Epidermal melanocyte (primary cell): Measurements from ENCODE around the gene DCUN1D2.

Experiments
- DNase-seq: peaks from one replicate; pipeline ENCODE4 v3.0.0; 2011; ENCODE audit warnings: low spot score; ENCODE audit not compliant: insufficient read length

The DCUN1D2 gene

DNA sequence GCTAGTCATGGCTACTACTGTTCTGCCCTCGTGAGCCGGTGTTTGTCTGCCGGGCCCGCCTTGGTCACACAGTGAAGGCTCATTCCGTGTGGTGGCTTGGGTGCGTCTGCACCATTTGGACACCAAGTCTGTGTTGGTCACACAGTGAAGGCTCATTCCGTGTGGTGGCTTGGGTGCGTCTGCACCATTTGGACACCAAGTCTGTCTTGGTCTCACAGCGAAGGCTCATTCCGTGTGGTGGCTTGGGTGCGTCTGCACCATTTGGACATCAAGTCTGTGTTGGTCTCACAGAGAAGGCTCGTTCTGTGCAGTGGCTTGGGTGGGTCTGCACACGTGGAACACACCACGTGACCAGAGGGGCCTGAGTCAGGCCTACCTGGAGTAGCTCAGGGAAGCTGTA, 29.0 kb upstream of the DCUN1D2 start:
- DNase-seq, result no peak

- DNase-seq, result no peak
These were observed 27.7 kb upstream of the DCUN1D2 start for GRCh38 chr13:113518076-113518803.

GRCh38 chr13:113514847-113515246, 24.3 kb upstream of the DCUN1D2 start:
- DNase-seq, result no peak

DNA sequence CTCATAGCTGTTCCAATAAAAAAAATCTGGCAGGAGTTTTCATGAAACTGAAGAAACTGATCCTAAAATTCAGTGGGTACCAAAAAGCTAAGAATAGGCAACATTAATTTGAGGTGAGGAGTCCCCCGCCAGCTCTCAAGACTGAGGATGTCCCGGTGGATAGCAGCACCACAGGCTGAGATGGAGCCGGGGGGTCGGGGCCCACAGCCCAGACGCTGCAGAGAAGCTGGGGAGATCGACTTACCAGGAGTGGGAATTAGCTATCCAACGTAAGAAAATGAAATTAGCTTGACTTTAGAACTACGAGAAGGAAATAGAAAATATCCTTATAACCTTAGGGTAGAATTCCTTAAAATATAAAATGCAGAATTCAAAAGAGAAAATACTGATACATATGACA, 23.2 kb upstream of the DCUN1D2 start:
- DNase-seq, result no peak

DNA sequence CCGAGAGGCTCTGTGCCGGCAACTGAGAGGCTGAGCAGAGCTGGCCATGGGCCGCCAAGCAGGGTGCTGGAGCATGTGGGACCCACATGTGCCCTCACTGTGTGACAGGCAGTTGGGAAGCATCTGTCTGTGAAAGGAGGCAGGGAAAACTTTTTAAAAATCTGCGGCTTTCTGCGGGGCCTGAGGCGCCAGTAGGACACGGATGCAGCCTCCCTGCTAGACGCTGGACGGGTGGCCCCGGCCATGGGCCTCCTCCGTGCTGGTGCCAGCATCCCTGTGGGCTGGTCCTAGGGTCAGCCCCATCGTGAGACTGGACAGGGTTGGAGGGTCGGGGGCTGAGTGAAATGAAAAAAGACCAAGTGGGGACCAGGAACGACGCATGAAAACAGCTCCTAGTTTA, 20.9 kb upstream of the DCUN1D2 start:
- DNase-seq, result no peak

GRCh38 chr13:113510871-113511270, 20.4 kb upstream of the DCUN1D2 start:
- no peak for DNase-seq

DNA sequence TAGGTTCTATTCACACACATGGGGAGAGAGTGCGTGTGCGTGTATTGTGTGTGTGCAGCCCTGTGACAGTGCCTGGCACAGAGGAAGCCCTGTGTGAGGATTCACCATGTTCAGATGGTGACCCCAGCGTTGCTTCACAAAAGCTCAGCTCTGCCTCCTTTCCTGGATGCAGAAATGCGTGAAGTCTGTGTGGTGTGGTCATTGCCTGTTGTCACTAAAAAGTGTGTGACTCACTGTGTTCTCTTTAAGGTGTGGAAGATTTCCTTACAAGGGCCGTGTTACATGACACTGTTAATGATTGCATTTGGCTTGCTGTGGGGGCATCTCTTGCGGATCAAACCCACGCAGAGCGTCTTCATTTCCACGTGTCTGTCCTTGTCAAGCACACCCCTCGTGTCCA, 19.5 kb upstream of the DCUN1D2 start:
- DNase-seq, result no peak

DNA sequence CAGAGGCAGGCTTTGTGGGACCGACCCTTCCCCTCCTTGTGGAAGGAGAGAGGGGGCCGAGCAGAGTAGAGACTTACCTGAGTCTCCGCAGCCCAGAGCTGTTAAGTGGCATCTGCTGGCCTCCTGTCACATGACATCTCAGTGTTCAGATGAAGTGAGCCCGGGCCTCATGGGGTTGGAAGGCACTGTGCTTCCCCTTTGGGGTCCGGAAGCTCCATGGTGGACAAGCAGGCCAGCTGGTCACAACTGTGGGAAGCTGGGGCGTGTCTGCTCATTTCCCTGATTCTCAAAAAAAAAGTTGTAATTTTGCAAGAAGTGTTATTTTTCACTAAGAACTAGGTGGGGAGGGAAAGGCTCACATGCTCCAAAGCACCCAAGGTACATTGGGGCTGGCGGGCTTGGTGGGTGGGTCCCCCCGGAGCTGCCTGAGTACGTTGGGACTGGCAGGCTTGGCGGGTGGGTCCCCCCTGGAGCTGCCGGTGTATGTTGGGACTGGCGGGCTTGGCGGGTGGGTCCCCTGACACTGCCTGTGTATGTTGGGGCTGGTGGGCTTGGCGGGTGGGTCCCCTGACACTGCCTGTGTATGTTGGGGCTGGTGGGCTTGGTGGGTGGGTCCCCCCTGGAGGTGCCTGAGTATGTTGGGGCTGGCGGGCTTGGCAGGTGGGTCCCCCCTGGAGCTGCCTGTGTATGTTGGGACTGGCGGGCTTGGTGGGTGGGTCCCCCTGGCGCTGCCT, 18.2 kb upstream of the DCUN1D2 start:
- DNase-seq, result no peak

DNA sequence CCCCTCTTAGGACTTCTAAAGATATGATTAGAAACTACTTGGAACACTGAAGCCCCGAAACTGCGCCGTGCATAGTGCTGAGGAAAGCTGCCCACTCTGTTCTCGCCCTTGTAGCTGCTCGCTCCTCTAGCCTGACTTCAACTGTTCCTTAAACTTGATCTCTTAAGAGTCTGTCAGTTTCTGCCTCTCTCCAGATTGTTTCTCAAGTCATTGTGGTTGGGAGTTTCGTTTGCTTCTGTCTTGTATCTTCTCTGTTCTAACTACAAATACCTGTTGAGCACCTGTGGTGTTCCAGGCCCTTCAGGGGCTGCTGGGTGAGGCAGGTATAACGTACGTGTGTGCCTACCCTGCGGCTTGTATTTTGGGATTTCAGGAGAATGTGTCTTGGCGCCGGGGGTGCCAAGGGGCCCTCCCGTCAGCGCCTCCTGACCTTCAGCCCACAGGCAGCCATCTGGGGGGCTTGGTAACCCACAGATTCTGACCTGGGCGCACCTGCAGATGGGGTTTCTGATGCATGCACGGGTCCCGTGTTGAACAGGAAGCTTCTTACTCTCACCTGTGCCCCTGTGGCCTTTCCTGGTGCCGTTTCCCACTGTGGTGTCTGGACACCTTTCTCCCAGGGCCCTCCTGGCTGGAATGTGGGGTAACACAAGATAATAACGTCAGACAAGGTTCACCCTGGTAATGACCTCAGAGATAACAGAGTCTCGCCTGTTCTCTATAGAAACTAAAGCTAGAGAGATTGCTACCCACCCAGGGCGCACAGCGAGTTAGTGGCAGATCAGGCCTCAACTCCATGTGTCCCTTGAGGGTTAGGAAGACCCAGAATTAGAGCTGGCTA, 17.2 kb upstream of the DCUN1D2 start:
- DNase-seq, result no peak

DNA sequence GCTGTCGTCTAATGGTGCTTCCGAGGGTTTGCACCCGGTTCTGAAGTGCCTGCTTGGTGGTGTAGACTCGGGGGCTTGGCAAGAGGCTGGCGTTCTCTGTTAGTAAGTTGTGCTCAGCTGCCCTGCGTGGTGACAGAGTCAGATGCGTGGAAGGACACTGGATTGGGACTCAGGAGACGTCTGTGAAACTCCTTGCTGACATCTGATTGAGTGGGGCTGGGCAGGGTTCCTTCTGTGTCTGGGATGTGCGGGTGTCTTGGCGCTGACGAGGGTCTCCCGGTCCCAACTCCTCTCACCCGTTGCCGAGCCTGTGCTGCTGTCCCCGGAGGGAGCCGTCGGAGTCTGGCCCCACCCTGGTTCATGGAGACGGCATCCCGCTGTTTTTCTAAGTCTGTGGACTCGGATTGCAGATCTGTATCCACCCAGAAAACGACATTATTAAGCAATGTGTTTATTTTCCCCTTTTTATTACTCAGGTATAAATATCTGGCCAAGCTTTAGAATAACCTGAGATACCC, 16.4 kb upstream of the DCUN1D2 start:
- DNase-seq, result no peak

DNA sequence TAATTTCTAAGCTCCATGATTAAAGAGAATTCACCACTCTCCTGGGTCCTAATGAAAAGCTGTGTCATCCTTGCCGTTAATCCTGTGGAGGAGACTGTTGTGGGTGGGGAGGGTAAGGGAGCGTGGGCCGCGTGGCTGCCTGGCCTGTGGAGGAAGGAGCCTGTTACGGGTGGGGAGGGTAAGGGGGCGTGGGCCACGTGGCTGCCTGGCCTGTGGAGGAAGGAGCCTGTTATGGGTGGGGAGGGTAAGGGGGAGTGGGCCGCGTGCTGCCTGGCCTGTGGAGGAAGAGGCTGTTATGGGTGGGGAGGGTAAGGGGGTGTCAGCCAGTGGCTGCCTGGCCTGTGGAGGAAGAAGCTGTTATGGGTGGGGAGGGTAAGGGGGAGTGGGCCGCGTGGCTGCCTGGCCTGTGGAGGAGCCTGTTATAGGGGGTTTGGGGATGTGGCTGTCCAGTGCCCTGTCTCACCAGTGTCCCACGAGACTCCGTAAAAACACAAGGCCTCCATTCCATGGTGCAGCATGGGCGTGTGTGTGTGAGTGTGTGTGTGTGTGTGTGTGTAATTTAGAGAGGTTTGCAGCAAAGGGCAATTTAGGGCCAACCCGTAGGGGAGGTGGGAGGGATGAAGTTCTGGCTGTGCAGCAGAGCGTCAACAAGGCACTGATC, 15.6 kb upstream of the DCUN1D2 start:
- no peak for DNase-seq

DNA sequence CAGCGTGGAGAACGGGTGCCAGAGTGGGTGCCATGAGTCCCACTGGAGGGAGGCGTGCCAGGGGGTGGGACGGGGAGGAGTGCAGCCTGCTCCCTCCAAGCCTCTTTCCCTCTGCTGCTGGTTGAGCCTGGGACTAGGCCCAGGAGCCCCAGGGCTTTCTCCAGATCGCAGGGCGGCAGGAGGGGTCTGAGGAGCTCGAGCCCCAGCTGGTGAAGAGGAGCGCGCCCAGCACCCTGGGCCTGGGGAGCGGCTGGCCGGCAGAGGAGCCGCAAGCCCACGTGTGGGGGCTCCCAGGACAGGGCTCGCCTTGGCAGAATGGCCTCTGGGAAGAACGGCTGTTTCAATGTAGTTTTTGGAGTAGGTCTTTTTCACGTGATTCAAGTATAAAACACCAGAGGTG, 12.2 kb upstream of the DCUN1D2 start:
- DNase-seq, result no peak

- DNase-seq, result no peak
These were observed 10.2 kb upstream of the DCUN1D2 start for GRCh38 chr13:113500530-113501265.

DNA sequence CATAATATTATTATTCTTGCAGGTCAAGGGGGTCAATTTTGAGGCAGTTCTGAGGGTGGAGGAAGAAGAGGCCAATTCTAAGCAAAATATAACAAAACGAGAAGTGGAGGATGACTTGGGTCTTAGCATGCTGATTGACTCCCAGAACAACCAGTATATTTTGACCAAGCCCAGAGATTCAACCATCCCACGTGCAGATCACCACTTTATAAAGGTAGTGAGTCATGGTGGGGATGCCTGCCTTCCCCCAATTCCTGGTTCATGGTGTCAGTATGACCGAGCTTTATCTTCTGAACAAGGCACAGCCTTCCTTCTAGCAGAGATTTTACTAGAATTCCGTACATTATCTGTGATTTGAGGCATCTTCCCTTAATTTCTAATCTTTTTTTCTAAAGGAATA, 9.4 kb upstream of the DCUN1D2 start:
- DNase-seq, result no peak

DNA sequence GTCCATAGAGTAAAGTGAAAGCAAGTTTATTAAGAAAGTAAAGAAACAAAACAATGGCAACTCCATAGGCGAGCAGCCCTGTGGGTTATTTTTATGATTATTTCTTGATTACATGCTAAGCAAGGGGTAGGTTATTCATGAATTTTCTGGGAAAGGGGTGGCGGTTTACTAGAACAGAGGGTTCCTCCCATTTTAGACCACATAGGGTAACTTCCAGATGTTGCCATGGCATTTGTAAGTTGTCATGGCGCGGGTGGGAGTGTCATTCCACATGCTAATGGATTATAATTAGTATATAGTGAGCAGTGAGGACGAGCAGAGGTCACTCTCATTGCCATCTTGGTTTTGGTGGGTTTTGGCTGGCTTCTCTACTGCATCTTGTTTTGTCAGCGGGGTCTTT, 8.4 kb upstream of the DCUN1D2 start:
- DNase-seq, result no peak

DNA sequence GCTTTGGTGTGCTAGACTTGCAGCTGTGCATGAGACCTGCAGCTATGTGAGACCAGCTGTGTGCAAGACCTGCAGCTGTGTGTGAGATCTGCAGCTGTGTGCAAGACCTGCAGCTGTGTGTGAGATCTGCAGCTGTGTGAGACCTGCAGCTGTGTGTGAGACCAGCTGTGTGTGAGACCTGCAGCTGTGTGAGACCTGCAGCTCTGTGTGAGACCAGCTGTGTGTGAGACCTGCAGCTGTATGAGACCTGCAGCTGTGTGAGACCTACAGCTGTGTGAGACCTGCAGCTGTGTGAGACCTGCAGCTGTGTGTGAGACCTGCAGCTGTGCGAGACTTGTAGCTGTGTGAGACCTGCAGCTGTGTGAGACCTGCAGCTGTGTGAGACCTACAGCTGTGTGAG, 6.7 kb upstream of the DCUN1D2 start:
- DNase-seq, result no peak

- DNase-seq, result no peak
These were observed 5.1 kb upstream of the DCUN1D2 start for GRCh38 chr13:113495494-113496210.

GRCh38 chr13:113493315-113493951, 2.9 kb upstream of the DCUN1D2 start:
- DNase-seq, result no peak

DNA sequence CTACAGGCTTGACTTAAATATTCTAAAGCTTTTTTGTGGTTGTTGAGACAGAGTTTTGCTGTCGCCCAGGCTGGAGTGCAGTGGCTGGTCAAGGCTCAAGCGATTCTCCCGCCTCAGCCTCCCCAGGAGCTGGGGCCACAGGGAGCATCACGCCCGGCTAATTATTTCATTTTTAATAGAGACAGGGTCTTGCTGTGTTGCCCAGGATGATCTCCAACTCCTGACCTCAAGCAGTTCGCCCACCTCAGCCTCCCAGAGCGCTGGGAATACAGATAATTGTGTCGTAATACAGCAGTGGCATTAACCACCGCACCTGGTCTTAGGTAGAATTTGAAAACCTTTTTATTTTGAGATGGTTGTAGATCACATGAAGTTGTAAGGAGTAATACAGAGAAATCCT, 1.5 kb upstream of the DCUN1D2 start:
- DNase-seq, result no peak
